Brain pericyte (primary cell): ENCODE results near the gene SLC6A3.
"Not testable (repeated sequence)": the region's sequence is repeated elsewhere in the genome, so short reads cannot be mapped to it uniquely, and the experiment has no call there.

Experiments
- DNase-seq: peaks from one replicate; pipeline ENCODE4 v3.0.0-alpha.2; 2012; ENCODE audit warnings: low read depth, low spot score

SLC6A3 gene

GRCh38 chr5:1374679-1375055, 70.6 kb downstream of the SLC6A3 start:
- no peak for DNase-seq

- no peak for DNase-seq
These were observed 71.1 kb downstream of the SLC6A3 start for GRCh38 chr5:1374030-1374678.

- not testable (repeated sequence) for DNase-seq
These were observed 73.3 kb downstream of the SLC6A3 start for GRCh38 chr5:1371972-1372342.

GRCh38 chr5:1371218-1371971, 73.8 kb downstream of the SLC6A3 start:
- DNase-seq, result no peak

- no peak for DNase-seq
These were observed 75.2 kb downstream of the SLC6A3 start for GRCh38 chr5:1370006-1370405.

GRCh38 chr5:1368756-1369155, 76.5 kb downstream of the SLC6A3 start:
- no peak for DNase-seq

GRCh38 chr5:1368236-1368635, 77.0 kb downstream of the SLC6A3 start:
- DNase-seq, result no peak

- no peak for DNase-seq
These were observed 78.1 kb downstream of the SLC6A3 start for GRCh38 chr5:1367149-1367548.

GRCh38 chr5:1366514-1366913, 78.7 kb downstream of the SLC6A3 start:
- DNase-seq, result no peak

- no peak for DNase-seq
These were observed 81.0 kb downstream of the SLC6A3 start for GRCh38 chr5:1364211-1364610.

- DNase-seq, result no peak
These were observed 81.7 kb downstream of the SLC6A3 start for GRCh38 chr5:1363581-1363980.

GRCh38 chr5:1363160-1363559, 82.1 kb downstream of the SLC6A3 start:
- DNase-seq, result no peak

GRCh38 chr5:1362242-1363015, 82.8 kb downstream of the SLC6A3 start:
- no peak for DNase-seq

GRCh38 chr5:1360861-1361260, 84.4 kb downstream of the SLC6A3 start:
- DNase-seq, result no peak

GRCh38 chr5:1360367-1360766, 84.9 kb downstream of the SLC6A3 start:
- not testable (repeated sequence) for DNase-seq

- DNase-seq, result no peak
These were observed 85.5 kb downstream of the SLC6A3 start for GRCh38 chr5:1359713-1360112.

- DNase-seq, result no peak
These were observed 86.1 kb downstream of the SLC6A3 start for GRCh38 chr5:1359031-1359645.

GRCh38 chr5:1358726-1359025, 86.6 kb downstream of the SLC6A3 start:
- no peak for DNase-seq

- DNase-seq, result no peak
These were observed 87.1 kb downstream of the SLC6A3 start for GRCh38 chr5:1357946-1358725.

GRCh38 chr5:1356873-1357787, 88.1 kb downstream of the SLC6A3 start:
- no peak for DNase-seq

GRCh38 chr5:1354576-1354975, 90.7 kb downstream of the SLC6A3 start:
- no peak for DNase-seq
